Tibial nerve (tissue), 4 donors: ENCODE results near the gene TLK1. TPM values are rescaled to one million over a fixed set of nuclear protein-coding genes. Genes with fewer than 3 reads are reported as not detected.

Source experiments
- DNase-seq, 2 donors: peaks; one replicate each; pipeline ENCODE4 v3.0.0-alpha.2; 2019; ENCODE audit warnings: low spot score in 2 of 2
- H3K27ac ChIP-seq, 4 donors: fragments of 200-600 bp; sonication (generic) in 3 of 4; one replicate each; pipeline ENCODE4 v1.5.1; 2017 to 2019; ENCODE audit warnings: mild to moderate bottlenecking in 1 of 4
- H3K27me3 ChIP-seq, 2 donors: fragments of 200-600 bp; sonication (generic) in 1 of 2; one replicate each; pipeline versions ENCODE4 v1.5.1 to v1.6.0; 2017 to 2019
- H3K36me3 ChIP-seq, 3 donors: fragments of 200-600 bp; sonication (generic); one replicate each; pipeline ENCODE4 v1.5.1; 2018 to 2019
- H3K4me1 ChIP-seq, 4 donors: fragments of 200-600 bp; sonication (generic) in 3 of 4; one replicate each; pipeline ENCODE4 v1.5.1; 2017 to 2019
- H3K4me3 ChIP-seq, 4 donors: fragments of 200-600 bp; sonication (generic) in 3 of 4; one replicate each; pipeline ENCODE4 v1.5.1; 2017 to 2019; ENCODE audit warnings: mild to moderate bottlenecking in 1 of 4, moderate library complexity in 1 of 4
- H3K9me3 ChIP-seq, 4 donors: fragments of 200-600 bp; sonication (generic) in 3 of 4; one replicate each; pipeline ENCODE4 v1.5.1; 2017 to 2019
- EP300 ChIP-seq, 2 donors: sonication (generic); formaldehyde crosslinking; IDR thresholded peaks; one replicate each; pipeline ENCODE4 v1.6.1; 2017; ENCODE audit warnings: antibody characterized with exemption in 2 of 2, mild to moderate bottlenecking in 1 of 2
- POLR2A ChIP-seq, 2 donors: fragments of 450-650 bp; IDR thresholded peaks; one replicate each; pipeline ENCODE4 v1.6.1; 2017; ENCODE audit warnings: antibody characterized with exemption in 2 of 2, mild to moderate bottlenecking in 2 of 2, moderate library complexity in 2 of 2
- WGBS, 2 donors: methylation state at CpG; one replicate each; pipeline ENCODE4 v1.1.5; 2018; 5-methylcytosine and 5-hydroxymethylcytosine counted together
- total RNA-seq, 4 donors: library from RNA; depleted of rRNA; stranded (reverse); fragments of >200 nt; gene quantifications; one replicate each; pipeline ENCODE4 v1.1.0, GENCODE V29; 2016
- TF ChIP-seq, protein P1 (sequence below), 5 experiments: fragments of 200-600 bp in 3 of 5; fragments of 450-650 bp in 2 of 5; sonication (generic) in 3 of 5; IDR thresholded peaks; one replicate each; pipeline ENCODE4 v1.5.1; 2016 to 2019; ENCODE audit warnings: antibody characterized with exemption in 5 of 5, mild to moderate bottlenecking in 3 of 5, moderate library complexity in 2 of 5

Gene TLK1
- total RNA-seq, 4 donors from 2014 or later: 25.7 to 54.7 (median 45.4) TPM

DNA sequence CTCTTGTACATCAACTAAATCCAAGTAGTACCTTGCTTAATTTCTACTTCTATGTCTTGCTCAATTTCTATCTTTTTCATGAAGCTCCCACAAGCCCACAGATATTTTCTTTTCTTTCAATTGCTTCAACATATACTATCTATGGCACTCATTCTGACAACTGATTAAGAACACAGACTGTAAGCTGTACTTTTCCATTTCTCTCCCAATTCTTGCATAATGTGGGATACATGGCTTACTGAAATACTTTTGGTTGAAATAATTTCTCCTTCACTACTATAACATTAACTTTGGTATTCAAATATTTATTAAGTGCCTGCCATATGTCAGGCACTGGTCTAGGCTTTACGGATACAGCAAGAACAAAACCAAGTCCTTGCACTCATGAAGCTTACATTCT, 146.8 kb downstream of the TLK1 start:
- TF ChIP-seq EP300 (IDR thresholded peaks at IDR 0.05) (no peak), POLR2A (IDR thresholded peaks at IDR 0.05) (no peak)
- TF ChIP-seq, protein P1, sequence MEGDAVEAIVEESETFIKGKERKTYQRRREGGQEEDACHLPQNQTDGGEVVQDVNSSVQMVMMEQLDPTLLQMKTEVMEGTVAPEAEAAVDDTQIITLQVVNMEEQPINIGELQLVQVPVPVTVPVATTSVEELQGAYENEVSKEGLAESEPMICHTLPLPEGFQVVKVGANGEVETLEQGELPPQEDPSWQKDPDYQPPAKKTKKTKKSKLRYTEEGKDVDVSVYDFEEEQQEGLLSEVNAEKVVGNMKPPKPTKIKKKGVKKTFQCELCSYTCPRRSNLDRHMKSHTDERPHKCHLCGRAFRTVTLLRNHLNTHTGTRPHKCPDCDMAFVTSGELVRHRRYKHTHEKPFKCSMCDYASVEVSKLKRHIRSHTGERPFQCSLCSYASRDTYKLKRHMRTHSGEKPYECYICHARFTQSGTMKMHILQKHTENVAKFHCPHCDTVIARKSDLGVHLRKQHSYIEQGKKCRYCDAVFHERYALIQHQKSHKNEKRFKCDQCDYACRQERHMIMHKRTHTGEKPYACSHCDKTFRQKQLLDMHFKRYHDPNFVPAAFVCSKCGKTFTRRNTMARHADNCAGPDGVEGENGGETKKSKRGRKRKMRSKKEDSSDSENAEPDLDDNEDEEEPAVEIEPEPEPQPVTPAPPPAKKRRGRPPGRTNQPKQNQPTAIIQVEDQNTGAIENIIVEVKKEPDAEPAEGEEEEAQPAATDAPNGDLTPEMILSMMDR (IDR thresholded peaks at IDR 0.05): no peak
- Histone ChIP-seq H3K27me3 (no peaks in the 10 kb centered on the region), H3K4me3 (no peak overlapping the region), H3K9me3 (no peaks in the 10 kb centered on the region), H3K4me1 (no peaks in the 10 kb centered on the region), H3K36me3 (peaks cover 0 to 53% (median 7%) of the 10 kb centered on the region in 3 donors), H3K27ac (no peak overlapping the region)
- whole genome bisulfite sequencing, 2 donors: 49 to 100% methylated on average over 1 of the region's 1 CpG
- DNase-seq: no peak

DNA sequence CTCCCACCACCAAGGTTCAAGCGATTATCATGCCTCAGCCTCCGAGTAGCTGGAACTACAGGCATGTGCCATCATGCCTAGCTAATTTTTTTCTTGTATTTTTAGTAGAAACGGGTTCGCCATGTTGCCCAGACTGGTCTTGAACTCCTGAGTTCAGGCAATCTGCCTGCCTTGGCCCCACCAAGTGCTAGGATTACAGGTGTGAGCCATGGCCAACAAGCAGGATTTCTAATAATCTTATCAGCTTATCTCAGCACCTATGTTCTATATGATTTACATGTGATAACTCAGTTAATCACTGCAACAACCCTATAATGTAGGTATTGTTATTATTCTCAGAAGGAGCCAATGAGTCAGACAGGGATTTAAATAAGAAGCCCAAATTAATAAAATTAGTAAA, 151.3 kb downstream of the TLK1 start:
- no peaks in the 10 kb centered on the region for H3K27me3 ChIP-seq
- no peaks in the 10 kb centered on the region for H3K9me3 ChIP-seq
- TF ChIP-seq, protein P1 (IDR thresholded peaks at IDR 0.05): no peak
- TF ChIP-seq POLR2A (IDR thresholded peaks at IDR 0.05) (no peak), EP300 (IDR thresholded peaks at IDR 0.05) (no peak)
- 95% methylated on average over 4 of the region's 4 CpGs for WGBS, 2 donors
- H3K4me3 ChIP-seq: no peak overlapping the region
- peaks cover 0 to 58% (median 7%) of the 10 kb centered on the region in 3 donors for H3K36me3 ChIP-seq
- DNase-seq: no peak
- no peak overlapping the region for H3K27ac ChIP-seq
- no peaks in the 10 kb centered on the region for H3K4me1 ChIP-seq

DNA sequence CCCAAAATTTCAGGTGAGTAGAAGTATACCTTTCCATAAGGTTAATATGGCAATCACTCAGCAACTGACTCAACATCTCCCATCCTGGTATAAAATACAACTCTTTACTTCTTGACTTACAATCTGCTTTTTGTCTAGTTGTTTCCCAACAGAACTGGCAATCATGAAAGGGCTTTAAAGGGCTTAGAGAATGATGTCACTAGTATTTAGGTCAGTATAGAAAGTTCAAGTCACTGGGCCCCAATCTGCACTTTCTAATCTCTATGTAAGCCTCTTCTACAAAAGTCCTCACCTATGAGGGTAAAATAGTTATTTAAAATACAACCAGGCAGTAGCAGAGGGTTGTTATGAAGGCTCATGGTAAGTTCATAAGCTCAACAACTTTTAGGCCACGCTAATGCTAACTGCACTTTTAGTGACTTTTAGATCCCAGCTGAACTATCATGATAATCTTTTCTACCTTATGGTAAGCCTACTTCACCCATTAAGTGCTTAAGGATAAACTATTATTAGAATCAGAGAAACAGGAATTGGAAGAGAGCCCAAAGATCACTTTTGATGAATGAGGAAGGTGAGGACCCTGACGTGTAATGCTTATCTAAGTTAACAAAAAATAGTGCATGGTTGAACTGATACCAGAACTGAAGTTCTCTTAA, 152.0 kb downstream of the TLK1 start:
- WGBS, 2 donors: 78 to 83% methylated on average over 2 of the region's 2 CpGs
- no peaks in the 10 kb centered on the region for H3K4me1 ChIP-seq
- H3K27me3 ChIP-seq: no peaks in the 10 kb centered on the region
- no peak for DNase-seq
- no peak overlapping the region for H3K27ac ChIP-seq
- H3K36me3 ChIP-seq: peaks cover 0 to 60% (median 7%) of the 10 kb centered on the region in 3 donors
- no peaks in the 10 kb centered on the region for H3K9me3 ChIP-seq
- TF ChIP-seq EP300 (IDR thresholded peaks at IDR 0.05) (no peak), POLR2A (IDR thresholded peaks at IDR 0.05) (no peak)
- TF ChIP-seq, protein P1 (IDR thresholded peaks at IDR 0.05): no peak
- H3K4me3 ChIP-seq: no peak overlapping the region

DNA sequence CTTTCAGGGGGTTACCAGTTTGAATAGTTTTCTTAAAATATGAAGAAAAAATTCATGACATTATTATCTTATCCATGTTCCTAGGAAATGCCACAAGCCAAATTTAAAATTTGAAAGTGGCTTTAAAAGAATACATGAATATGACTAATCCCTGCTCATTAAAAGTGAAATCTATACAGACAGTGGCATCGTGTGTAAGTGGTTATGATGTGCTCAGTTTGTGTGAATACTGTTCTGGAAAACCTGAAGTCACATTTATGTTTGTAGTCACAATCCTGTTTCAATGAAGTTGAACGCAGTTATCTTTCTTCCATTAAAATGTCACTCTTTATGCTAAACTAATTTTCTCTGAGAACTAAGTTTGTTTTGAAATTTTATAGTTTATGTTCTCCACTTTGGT, 155.9 kb downstream of the TLK1 start:
- no peak for DNase-seq
- no peaks in the 10 kb centered on the region for H3K4me1 ChIP-seq
- 66 to 72% methylated on average over 2 of the region's 2 CpGs for WGBS, 2 donors
- no peaks in the 10 kb centered on the region for H3K27me3 ChIP-seq
- TF ChIP-seq, protein P1 (IDR thresholded peaks at IDR 0.05): no peak
- TF ChIP-seq POLR2A (IDR thresholded peaks at IDR 0.05) (no peak), EP300 (IDR thresholded peaks at IDR 0.05) (no peak)
- no peaks in the 10 kb centered on the region for H3K9me3 ChIP-seq
- peak overlapping the region in 1 of 4 donors; percentile 15 for H3K27ac ChIP-seq
- H3K36me3 ChIP-seq: peaks cover 0 to 57% (median 0%) of the 10 kb centered on the region in 3 donors
- H3K4me3 ChIP-seq: no peak overlapping the region

DNA sequence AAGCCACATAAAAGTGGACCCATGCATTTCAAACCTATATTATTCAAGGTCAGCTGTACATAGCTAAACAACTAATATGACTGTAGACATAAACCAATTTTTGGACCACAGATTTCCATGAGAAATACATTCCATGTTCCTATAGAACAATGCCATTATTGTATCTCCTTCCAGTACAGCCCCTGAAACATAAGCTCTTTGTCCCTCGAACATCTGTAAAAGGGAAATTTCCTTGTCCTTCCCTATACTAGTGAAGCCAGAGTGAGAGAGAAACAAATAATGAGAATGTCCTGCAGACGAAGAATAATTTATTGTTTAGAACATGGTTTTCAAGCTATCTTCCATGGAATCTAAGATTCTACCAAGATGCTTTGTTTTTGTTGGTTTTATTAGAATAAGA, 156.3 kb downstream of the TLK1 start:
- H3K27me3 ChIP-seq: no peaks in the 10 kb centered on the region
- no peak overlapping the region for H3K4me3 ChIP-seq
- 43 to 47% methylated on average over 2 of the region's 2 CpGs for WGBS, 2 donors
- TF ChIP-seq, protein P1 (IDR thresholded peaks at IDR 0.05): no peak
- no peak for TF ChIP-seq EP300 (IDR thresholded peaks at IDR 0.05)
- no peak for TF ChIP-seq POLR2A (IDR thresholded peaks at IDR 0.05)
- H3K36me3 ChIP-seq: peaks cover 0 to 57% (median 0%) of the 10 kb centered on the region in 3 donors
- H3K9me3 ChIP-seq: no peaks in the 10 kb centered on the region
- DNase-seq: no peak
- peak overlapping the region in 1 of 4 donors; percentile 15 for H3K27ac ChIP-seq
- no peaks in the 10 kb centered on the region for H3K4me1 ChIP-seq
